ENCODE data around the gene PPP6R3. TPM values are rescaled to one million over a fixed set of nuclear protein-coding genes. Genes with fewer than 3 reads are reported as not detected.

PPP6R3 gene
- total RNA-seq, 1 experiment from 2014 or later, result 138 TPM

- no peaks in the 10 kb centered on the region for H3K4me1 ChIP-seq (ENCODE audit: insufficient read depth, low read length)
- H3K79me2 ChIP-seq (ENCODE audit: insufficient read depth, low read length), result no peaks in the 10 kb centered on the region
- no peak overlapping the region for H3K9ac ChIP-seq (ENCODE audit: extremely low read depth, insufficient read length, low read length)
- no peak overlapping the region for H2BK120ac ChIP-seq (ENCODE audit: low read depth, low read length, poor library complexity, severe bottlenecking)
- no peak for TF ChIP-seq CTCF (conservative IDR thresholded peaks at IDR 0.05)
- H3K14ac ChIP-seq (ENCODE audit: insufficient read depth, low read length), result no peak overlapping the region
- H3T11ph ChIP-seq (ENCODE audit: low read length), result no peak overlapping the region
- no peak overlapping the region for H4K91ac ChIP-seq (ENCODE audit: insufficient read length, low read depth, low read length)
- DNase-seq, result no peak
- no peak overlapping the region for H3K23ac ChIP-seq (ENCODE audit: insufficient read length, low read depth, low read length)
- H3K4me2 ChIP-seq (ENCODE audit: insufficient read depth, insufficient read length, low read length), result no peak overlapping the region
- no peaks in the 10 kb centered on the region for H3K23me2 ChIP-seq (ENCODE audit: insufficient read length, low read depth, low read length, poor library complexity, severe bottlenecking)
- no peak overlapping the region for H4K8ac ChIP-seq (replicated peaks; ENCODE audit: insufficient read length, low read depth, low read length)
- H2BK5ac ChIP-seq (ENCODE audit: insufficient read length, low read length), result no peak overlapping the region
- no peak overlapping the region for H3K56ac ChIP-seq (ENCODE audit: insufficient read length, low read depth, low read length)
- H2AK5ac ChIP-seq (ENCODE audit: insufficient read length, low read length), result no peak overlapping the region
- peaks cover 31 to 82% (median 70%) of the 10 kb centered on the region in 3 experiments; a peak in 6 of 7 replicates for H3K36me3 Mint-ChIP-seq (ENCODE audit: insufficient read depth in 1 of 3, low read depth in 3 of 3)
- no peaks in the 10 kb centered on the region for H4K20me1 ChIP-seq (ENCODE audit: control insufficient read depth, insufficient read depth, insufficient read length)
- H3K27ac ChIP-seq (ENCODE audit: insufficient read length, low read depth, low read length), result no peak overlapping the region
- no peak overlapping the region for H2BK12ac ChIP-seq (ENCODE audit: insufficient read length, low read depth, low read length)
- H3K4me3 Mint-ChIP-seq, result no peak overlapping the region
- no peaks in the 10 kb centered on the region for H3K27me3 Mint-ChIP-seq (ENCODE audit: low read depth)
- H2AFZ ChIP-seq (ENCODE audit: low read length), result no peak overlapping the region
- H3K27ac Mint-ChIP-seq, result no peak overlapping the region; a peak in 1 of 7 replicates
- peaks cover 0 to 6% of the 10 kb centered on the region in 2 experiments; a peak in 2 of 4 replicates for H3K4me1 Mint-ChIP-seq
- peaks cover 3% of the 10 kb centered on the region for H3K79me1 ChIP-seq (ENCODE audit: insufficient read depth, low read depth, low read length, poor library complexity, severe bottlenecking)
- H4K5ac ChIP-seq (ENCODE audit: insufficient read length, low read depth, low read length), result no peak overlapping the region
- no peaks in the 10 kb centered on the region for H3K9me3 ChIP-seq (ENCODE audit: control insufficient read depth, low read depth, low read length)
- H3K18ac ChIP-seq (ENCODE audit: insufficient read length, low read depth, low read length), result no peak overlapping the region
- H3K4ac ChIP-seq (ENCODE audit: low read depth, low read length), result no peak overlapping the region
- no peak overlapping the region for H2BK20ac ChIP-seq (ENCODE audit: low read depth, low read length, poor library complexity, severe bottlenecking)
- no peaks in the 10 kb centered on the region for H3K9me3 Mint-ChIP-seq
- no peaks in the 10 kb centered on the region for H3K27me3 ChIP-seq (ENCODE audit: insufficient read depth, low read length)
- no peak overlapping the region for H2BK15ac ChIP-seq (ENCODE audit: low read depth, low read length)
- WGBS (ENCODE audit: extremely low coverage, insufficient read length, low lambda C conversion rate), result no CpG with 5 or more reads among the region's 1 CpG
These were observed 113.8 kb downstream of the PPP6R3 start for GRCh38 chr11:68574308-68574707.

Data from H9 (cell line).